Stimulated activated naive B cell treated with anti-CD40 and anti-IgM and Interleukin-4, amounts not matched to agents 10 μg/mL and 1 μg/mL and 100 μg/mL, for 72 hours (primary cell): ENCODE measurements around the gene RNU6-1.

Experiments used
- ATAC-seq, 2 donors: fragments of 150-1000 bp; cut with Tn5 transposase; replicated peaks; 2 replicates each; pipeline ENCODE4 v1.10.0; 2021; ENCODE audit warnings: moderate library complexity in 1 of 2
- DNase-seq: peaks from one replicate; pipeline ENCODE4 v3.0.0; 2021
- H3K27ac Mint-ChIP-seq: one replicate; pipeline ENCODE4 v1.8.0; 2022; ENCODE audit warnings: mild to moderate bottlenecking, mixed read lengths
- H3K27me3 Mint-ChIP-seq, 2 donors: one replicate each; pipeline ENCODE4 v1.8.0; 2022; ENCODE audit warnings: mixed read lengths in 2 of 2
- H3K36me3 Mint-ChIP-seq, 2 donors: one replicate each; pipeline ENCODE4 v1.8.0; 2022; ENCODE audit warnings: mixed read lengths in 2 of 2, mild to moderate bottlenecking in 1 of 2
- H3K4me1 Mint-ChIP-seq, 2 donors: one replicate each; pipeline ENCODE4 v1.8.0; 2022; ENCODE audit warnings: mixed read lengths in 2 of 2, mild to moderate bottlenecking in 1 of 2
- H3K4me3 Mint-ChIP-seq, 2 donors: one replicate each; pipeline ENCODE4 v1.8.0; 2022; ENCODE audit warnings: mild to moderate bottlenecking in 2 of 2, mixed read lengths in 2 of 2, moderate library complexity in 1 of 2
- H3K9me3 Mint-ChIP-seq, 2 donors: one replicate each; pipeline ENCODE4 v1.8.0; 2022; ENCODE audit warnings: mixed read lengths in 2 of 2, mild to moderate bottlenecking in 1 of 2

Gene RNU6-1

DNA sequence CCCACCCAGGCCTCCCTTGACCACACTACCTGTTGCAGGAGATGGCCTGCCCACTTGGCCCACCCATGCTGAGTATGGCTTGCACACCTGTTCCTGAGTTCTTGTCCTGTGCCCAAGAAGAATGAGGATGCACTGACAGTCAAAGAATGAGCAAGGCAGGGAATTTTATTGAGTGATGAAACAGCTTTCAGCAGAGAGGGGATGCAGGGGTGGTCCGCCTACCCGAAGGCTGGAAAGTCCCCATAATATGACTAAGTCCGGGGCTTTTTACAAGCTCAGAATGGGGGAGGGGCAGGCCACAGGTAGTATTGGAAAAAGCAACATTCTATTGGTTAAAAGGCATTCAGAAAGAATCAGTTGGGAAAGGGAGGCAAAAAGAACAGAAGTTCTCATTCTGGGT is 29.9 kb upstream of the RNU6-1 start:
- Mint-ChIP-seq H3K36me3 (peaks cover 0 to 5% of the 10 kb centered on the region in 2 donors), H3K27me3 (peaks cover 16% of the 10 kb centered on the region in 2 donors)
- ATAC-seq = no peak

GRCh38 chr15:67865766-67866165 is 25.9 kb upstream of the RNU6-1 start:
- Mint-ChIP-seq H3K36me3 (peaks cover 0 to 5% of the 10 kb centered on the region in 2 donors), H3K9me3 (peaks cover 4 to 5% of the 10 kb centered on the region in 2 donors), H3K27ac (no peak overlapping the region), H3K4me3 (no peak overlapping the region), H3K4me1 (peaks cover 24 to 37% of the 10 kb centered on the region in 2 donors), H3K27me3 (peaks cover 10 to 11% of the 10 kb centered on the region in 2 donors)
- ATAC-seq (no peak), DNase-seq (no peak)

More for the DNA sequence above, 29.9 kb upstream of the RNU6-1 start:
- Mint-ChIP-seq H3K4me3 (no peak overlapping the region), H3K27ac (no peak overlapping the region), H3K9me3 (peaks cover 5 to 13% of the 10 kb centered on the region in 2 donors), H3K4me1 (peaks cover 1 to 6% of the 10 kb centered on the region in 2 donors)
- DNase-seq = no peak

- peaks cover 25 to 41% of the 10 kb centered on the region in 2 donors for H3K4me1 Mint-ChIP-seq
- H3K27ac Mint-ChIP-seq = no peak overlapping the region
- peaks cover 0 to 5% of the 10 kb centered on the region in 2 donors for H3K36me3 Mint-ChIP-seq
- ATAC-seq (no peak), DNase-seq (no peak)
- H3K4me3 Mint-ChIP-seq = no peak overlapping the region
- peaks cover 10 to 11% of the 10 kb centered on the region in 2 donors for H3K27me3 Mint-ChIP-seq
- peaks cover 4 to 5% of the 10 kb centered on the region in 2 donors for H3K9me3 Mint-ChIP-seq
Measured at GRCh38 chr15:67865331-67865730, 25.5 kb upstream of the RNU6-1 start.

DNA sequence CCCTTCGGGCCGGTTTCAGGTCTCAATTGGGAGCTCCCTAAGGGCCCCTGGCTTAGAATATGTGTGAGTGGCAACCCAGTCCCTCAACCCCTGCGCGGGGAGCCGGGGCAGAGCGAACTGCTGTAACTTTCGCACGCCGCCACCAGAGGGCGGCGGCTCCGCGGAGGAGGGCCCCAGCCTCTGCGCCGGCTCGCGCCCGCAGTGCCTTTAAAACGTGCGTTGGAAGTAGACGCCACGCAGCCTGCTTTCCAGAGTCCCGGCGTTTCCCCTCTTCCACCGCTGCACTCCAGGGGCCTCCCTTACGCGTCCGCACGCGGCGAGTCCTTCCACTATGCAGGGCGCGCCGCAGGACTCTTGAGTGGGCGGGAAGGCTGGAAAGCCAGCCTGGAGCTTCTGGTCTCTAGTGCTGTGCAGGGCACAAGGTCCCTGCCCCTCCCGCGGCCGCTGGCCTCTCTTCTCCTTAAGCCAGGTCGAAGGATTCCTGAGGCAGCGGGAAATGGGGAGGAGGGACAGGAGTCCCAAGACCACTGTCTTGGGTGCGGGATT is 23.7 kb upstream of the RNU6-1 start:
- Mint-ChIP-seq H3K4me1 (peaks cover 30 to 49% of the 10 kb centered on the region in 2 donors), H3K4me3 (peak overlapping the region; percentile 82 to 85), H3K27ac (peak overlapping the region; percentile 99), H3K36me3 (no peaks in the 10 kb centered on the region), H3K9me3 (no peaks in the 10 kb centered on the region), H3K27me3 (peaks cover 7 to 10% of the 10 kb centered on the region in 2 donors)
- peak; percentile 86 to 87 for ATAC-seq
- peak; percentile 91 for DNase-seq

DNA sequence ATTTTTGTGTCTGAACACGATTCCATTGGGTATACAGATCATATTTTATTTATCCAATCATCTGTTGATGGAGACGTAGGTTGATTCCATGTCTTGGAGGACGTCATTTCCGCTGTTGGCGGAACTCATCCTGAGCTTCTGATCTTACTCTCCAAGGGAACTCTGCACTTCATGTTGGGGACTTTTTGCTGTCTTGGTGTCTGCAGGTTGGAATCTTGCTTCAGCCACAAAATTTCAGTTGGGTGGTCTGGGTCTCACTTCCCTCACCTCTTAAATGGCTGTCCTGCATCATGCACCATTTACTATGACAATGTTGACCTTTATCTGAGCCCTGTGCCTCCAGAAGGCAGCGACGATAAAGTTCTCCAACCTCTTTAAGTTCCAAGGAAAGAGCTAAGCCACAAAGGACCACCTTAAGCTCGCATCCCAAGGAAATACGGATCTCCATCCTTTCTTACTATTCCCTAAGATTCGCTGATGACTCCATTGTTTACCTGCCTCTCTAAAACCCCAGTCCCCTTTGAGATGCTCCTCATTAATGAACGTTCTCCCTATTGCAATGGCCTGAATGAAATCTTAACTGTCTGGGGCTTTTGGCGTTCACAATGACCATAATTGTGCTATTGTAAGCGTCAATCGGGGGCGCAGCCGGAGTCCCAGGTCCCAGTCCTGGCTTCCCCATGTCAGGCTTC is 23.1 kb upstream of the RNU6-1 start:
- peak; percentile 69 for DNase-seq
- Mint-ChIP-seq H3K27me3 (peaks cover 7 to 10% of the 10 kb centered on the region in 2 donors), H3K36me3 (no peaks in the 10 kb centered on the region), H3K27ac (peak overlapping the region; percentile 99), H3K9me3 (no peaks in the 10 kb centered on the region), H3K4me1 (peaks cover 30 to 49% of the 10 kb centered on the region in 2 donors), H3K4me3 (peak overlapping the region; percentile 82 to 85)
- peak; percentile 84 to 88 for ATAC-seq

DNA sequence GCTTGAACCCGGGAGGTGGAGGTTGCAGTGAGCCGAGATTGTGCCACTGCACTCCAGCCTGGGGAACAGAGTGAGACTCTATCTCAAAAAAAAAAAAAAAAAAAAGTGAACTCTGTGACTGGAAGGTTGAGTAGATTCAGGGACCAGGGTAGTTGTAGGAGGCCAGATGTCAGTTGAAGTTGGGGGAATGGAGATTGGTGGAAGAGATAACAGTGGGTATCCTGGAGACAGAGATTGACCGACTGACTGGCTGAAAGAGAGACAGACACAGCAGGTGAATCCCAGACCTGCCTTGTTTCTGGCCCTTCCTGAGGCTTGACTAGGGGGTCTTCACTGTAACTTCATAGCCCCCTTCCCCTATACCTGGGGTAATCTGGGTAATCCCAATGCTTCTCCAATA is 22.1 kb upstream of the RNU6-1 start:
- H3K9me3 Mint-ChIP-seq = no peaks in the 10 kb centered on the region
- H3K27ac Mint-ChIP-seq = peak overlapping the region; percentile 27
- H3K36me3 Mint-ChIP-seq = no peaks in the 10 kb centered on the region
- peaks cover 32 to 49% of the 10 kb centered on the region in 2 donors for H3K4me1 Mint-ChIP-seq
- no peak overlapping the region for H3K4me3 Mint-ChIP-seq
- peaks cover 7 to 10% of the 10 kb centered on the region in 2 donors for H3K27me3 Mint-ChIP-seq
- DNase-seq (no peak), ATAC-seq (no peak)

GRCh38 chr15:67859331-67859946 is 19.6 kb upstream of the RNU6-1 start:
- Mint-ChIP-seq H3K27ac (no peak overlapping the region), H3K4me3 (no peak overlapping the region), H3K4me1 (peaks cover 35 to 53% of the 10 kb centered on the region in 2 donors), H3K27me3 (no peaks in the 10 kb centered on the region), H3K36me3 (no peaks in the 10 kb centered on the region), H3K9me3 (no peaks in the 10 kb centered on the region)
- DNase-seq = no peak
- ATAC-seq = no peak

- H3K36me3 Mint-ChIP-seq = no peaks in the 10 kb centered on the region
- DNase-seq (no peak), ATAC-seq (no peak)
- peaks cover 0 to 3% of the 10 kb centered on the region in 2 donors for H3K9me3 Mint-ChIP-seq
- H3K4me3 Mint-ChIP-seq = no peak overlapping the region
- H3K27ac Mint-ChIP-seq = no peak overlapping the region
- no peaks in the 10 kb centered on the region for H3K27me3 Mint-ChIP-seq
- H3K4me1 Mint-ChIP-seq = peaks cover 32 to 45% of the 10 kb centered on the region in 2 donors
Measured at GRCh38 chr15:67857220-67857619, 17.4 kb upstream of the RNU6-1 start.

DNA sequence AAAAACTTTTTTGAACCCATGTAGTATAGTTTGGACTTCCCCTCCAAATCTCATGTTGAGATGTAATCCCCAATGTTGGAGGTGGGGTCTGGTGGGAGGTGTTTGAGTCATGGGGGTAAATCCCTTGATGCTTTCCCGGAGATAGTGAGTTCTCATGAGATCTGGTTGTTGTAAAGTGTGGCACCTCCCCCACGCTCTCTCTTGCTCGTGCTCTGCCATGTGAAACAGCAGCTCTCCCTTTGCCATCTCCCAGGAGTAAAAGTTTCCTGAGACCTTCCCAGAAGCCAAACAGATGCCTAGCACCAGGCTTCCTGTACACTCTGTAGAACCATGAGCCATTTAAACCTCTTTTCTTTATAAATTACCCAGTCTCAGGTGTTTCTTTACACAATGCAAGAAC is 16.0 kb upstream of the RNU6-1 start:
- H3K27me3 Mint-ChIP-seq = no peaks in the 10 kb centered on the region
- H3K4me3 Mint-ChIP-seq = no peak overlapping the region
- peaks cover 28 to 38% of the 10 kb centered on the region in 2 donors for H3K4me1 Mint-ChIP-seq
- DNase-seq (peak; percentile 41), ATAC-seq (peak; percentile 65 to 81)
- H3K9me3 Mint-ChIP-seq = peaks cover 0 to 3% of the 10 kb centered on the region in 2 donors
- no peaks in the 10 kb centered on the region for H3K36me3 Mint-ChIP-seq
- peak overlapping the region; percentile 57 for H3K27ac Mint-ChIP-seq

DNA sequence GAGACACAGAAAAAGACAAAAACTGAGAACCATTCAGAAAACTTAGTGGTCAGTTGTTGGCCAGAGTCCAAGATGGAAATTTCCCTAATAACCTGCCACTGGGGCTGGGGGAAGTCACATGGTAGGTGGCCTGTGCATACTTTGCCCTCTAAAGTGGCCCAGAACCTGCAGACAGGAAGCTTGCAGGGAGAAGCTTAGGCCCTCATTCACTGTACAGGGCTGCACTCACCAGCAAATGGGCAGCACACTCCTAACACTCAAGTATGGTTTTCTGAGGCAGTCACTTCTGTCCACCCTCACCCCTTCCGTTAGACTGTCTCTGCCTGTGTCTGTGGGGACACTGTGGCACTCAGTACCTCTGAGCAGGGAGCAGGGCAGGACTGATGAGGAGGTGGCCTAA is 14.5 kb upstream of the RNU6-1 start:
- DNase-seq (no peak), ATAC-seq (no peak)
- H3K9me3 Mint-ChIP-seq = peaks cover 0 to 3% of the 10 kb centered on the region in 2 donors
- H3K27me3 Mint-ChIP-seq = no peaks in the 10 kb centered on the region
- no peak overlapping the region for H3K27ac Mint-ChIP-seq
- peaks cover 20 to 32% of the 10 kb centered on the region in 2 donors for H3K4me1 Mint-ChIP-seq
- H3K4me3 Mint-ChIP-seq = no peak overlapping the region
- H3K36me3 Mint-ChIP-seq = no peaks in the 10 kb centered on the region

DNA sequence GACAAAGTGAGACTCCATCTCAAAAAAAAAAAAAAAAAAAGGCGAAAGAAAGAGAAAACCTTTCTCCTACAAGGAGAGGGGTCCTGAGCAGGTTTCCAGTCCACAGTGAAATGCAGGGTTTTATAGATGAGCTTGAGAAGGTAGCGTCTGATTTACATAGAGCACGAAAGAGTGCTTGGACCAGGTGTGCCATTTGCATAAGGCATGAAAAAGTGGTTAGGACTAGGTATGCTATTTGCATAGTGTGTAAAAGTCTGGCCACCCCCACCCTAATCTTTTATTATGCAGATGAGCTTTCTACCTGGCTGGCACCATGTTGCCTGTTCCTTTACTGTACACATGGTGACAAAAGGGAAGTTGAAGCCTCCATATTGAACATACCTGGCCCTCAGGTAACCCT is 13.6 kb upstream of the RNU6-1 start:
- no peak for DNase-seq
- no peak overlapping the region for H3K27ac Mint-ChIP-seq
- peaks cover 0 to 3% of the 10 kb centered on the region in 2 donors for H3K9me3 Mint-ChIP-seq
- H3K4me3 Mint-ChIP-seq = no peak overlapping the region
- no peak for ATAC-seq
- peaks cover 20 to 32% of the 10 kb centered on the region in 2 donors for H3K4me1 Mint-ChIP-seq
- H3K27me3 Mint-ChIP-seq = peaks cover 0 to under 1% of the 10 kb centered on the region in 2 donors
- no peaks in the 10 kb centered on the region for H3K36me3 Mint-ChIP-seq

DNA sequence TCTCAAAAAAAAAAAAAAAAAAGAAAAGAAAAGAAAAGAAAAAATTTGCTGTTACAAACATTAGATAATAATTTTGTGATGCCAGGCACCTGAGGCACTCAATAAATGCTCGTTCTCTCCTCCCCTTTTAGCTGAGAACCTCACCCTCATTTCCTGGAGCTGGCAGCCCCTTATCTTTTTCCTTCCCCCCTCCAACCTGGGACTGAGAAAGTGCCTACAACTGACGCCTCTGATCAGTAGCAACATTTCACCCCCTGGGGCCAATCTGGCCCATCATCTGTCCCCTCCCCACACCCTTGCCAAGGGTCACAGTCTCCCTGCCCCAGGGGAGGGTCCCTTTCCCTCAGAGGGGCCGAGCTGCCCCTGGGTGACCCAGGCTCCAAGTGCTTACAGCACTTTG is 12.6 kb upstream of the RNU6-1 start:
- no peak overlapping the region for H3K4me3 Mint-ChIP-seq
- H3K36me3 Mint-ChIP-seq = no peaks in the 10 kb centered on the region
- H3K4me1 Mint-ChIP-seq = peaks cover 21 to 32% of the 10 kb centered on the region in 2 donors
- no peak for ATAC-seq
- H3K9me3 Mint-ChIP-seq = peaks cover 0 to 3% of the 10 kb centered on the region in 2 donors
- peak overlapping the region; percentile 9 for H3K27ac Mint-ChIP-seq
- H3K27me3 Mint-ChIP-seq = peaks cover 0 to 8% of the 10 kb centered on the region in 2 donors
- no peak for DNase-seq

DNA sequence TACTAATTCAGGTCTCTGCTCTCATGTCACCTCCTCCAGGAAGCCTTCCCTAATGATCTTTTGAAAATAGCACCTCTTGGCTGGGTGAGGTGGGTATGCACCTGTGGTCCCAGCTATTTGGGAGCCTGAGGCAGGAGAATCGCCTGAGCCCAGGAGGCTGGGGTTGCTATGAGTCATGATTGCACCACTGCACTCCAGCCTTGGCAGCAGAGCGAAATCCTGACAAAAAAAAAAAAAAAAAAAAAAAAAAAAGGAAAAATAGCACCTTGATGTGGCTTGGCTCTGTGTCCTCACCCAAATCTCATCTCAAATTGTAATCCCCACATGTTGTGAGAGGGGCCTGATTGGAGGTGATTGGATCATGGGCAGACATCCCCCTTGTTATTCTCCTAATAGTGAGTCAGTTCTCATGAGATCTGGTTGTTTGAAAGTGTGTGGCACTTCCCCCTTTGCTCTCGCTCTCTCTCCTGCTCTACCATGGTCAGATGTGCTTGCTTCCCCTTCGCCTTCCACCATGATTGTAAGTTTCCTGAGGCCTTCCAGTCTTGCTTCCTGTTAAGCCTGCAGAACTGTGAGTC is 11.2 kb upstream of the RNU6-1 start:
- no peak overlapping the region for H3K4me3 Mint-ChIP-seq
- no peak overlapping the region for H3K27ac Mint-ChIP-seq
- ATAC-seq (peak; percentile 66 to 78), DNase-seq (no peak)
- H3K27me3 Mint-ChIP-seq = peaks cover 0 to 8% of the 10 kb centered on the region in 2 donors
- H3K9me3 Mint-ChIP-seq = peaks cover 0 to 3% of the 10 kb centered on the region in 2 donors
- peaks cover 18 to 30% of the 10 kb centered on the region in 2 donors for H3K4me1 Mint-ChIP-seq
- H3K36me3 Mint-ChIP-seq = no peaks in the 10 kb centered on the region

GRCh38 chr15:67850336-67850735 is 10.5 kb upstream of the RNU6-1 start:
- Mint-ChIP-seq H3K27ac (no peak overlapping the region), H3K27me3 (peaks cover 0 to 8% of the 10 kb centered on the region in 2 donors), H3K9me3 (peaks cover 0 to 3% of the 10 kb centered on the region in 2 donors), H3K4me1 (peaks cover 14 to 24% of the 10 kb centered on the region in 2 donors), H3K4me3 (no peak overlapping the region), H3K36me3 (no peaks in the 10 kb centered on the region)
- DNase-seq (no peak), ATAC-seq (no peak)
